ENCODE measurements around the gene GLYATL3. TPM values are rescaled to one million over a fixed set of nuclear protein-coding genes. Genes with fewer than 3 reads are reported as not detected.

The GLYATL3 gene
- total and polyA plus RNA-seq, 7 donors: not detected

DNA sequence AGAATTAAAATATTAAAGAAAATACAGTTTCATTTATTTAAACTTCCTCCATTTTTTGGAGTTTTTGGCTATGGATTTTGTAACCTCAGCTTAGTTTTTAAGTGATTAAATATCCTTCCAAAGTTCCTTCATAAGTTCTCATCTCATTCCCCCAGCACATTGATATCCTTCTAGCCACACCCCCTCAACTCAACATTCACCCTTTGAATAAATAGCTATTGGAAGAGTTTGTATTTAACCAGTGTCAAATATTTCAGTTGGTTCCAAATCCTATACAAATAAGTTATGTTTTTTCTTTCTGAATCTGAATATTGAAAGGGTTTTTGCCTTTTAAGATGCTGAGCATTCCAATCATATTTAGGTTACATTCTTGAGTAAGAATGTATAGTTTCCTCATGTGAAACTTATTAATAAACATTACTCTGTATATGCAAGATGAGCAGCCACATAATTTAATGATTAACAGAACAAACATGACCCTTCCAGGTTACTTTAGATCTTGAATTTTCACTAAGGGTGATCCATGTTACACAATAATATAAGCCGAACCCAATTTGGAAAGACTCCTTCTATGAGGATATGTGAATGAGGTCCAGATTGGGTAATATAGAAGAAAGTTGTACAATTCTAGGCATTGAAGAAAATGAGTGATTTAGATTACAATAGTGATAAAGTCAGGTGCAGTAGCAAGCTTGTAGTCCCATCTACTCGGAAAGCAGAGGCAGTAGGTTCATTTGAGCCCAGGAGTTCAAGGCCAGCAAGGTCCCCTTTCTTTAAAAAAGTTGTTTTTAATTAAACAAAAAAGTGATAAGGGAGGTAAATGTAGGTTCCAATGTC lies 13.6 kb downstream of the GLYATL3 start:
- Histone ChIP-seq H3K36me3 (ENCODE audit: insufficient read depth in 1 of 2, low read depth in 1 of 2) (no peaks in the 10 kb centered on the region), H3K4me3 (no peak overlapping the region), H3K27ac (no peak overlapping the region), H3K27me3 (ENCODE audit: insufficient read depth in 3 of 3, low read length in 2 of 3) (peaks cover 0 to 2% (median 0%) of the 10 kb centered on the region in 3 donors), H3K9me3 (no peaks in the 10 kb centered on the region), H3K4me1 (no peaks in the 10 kb centered on the region)
- ATAC-seq (no peak), DNase-seq (no peak)
- TF ChIP-seq, protein P1, sequence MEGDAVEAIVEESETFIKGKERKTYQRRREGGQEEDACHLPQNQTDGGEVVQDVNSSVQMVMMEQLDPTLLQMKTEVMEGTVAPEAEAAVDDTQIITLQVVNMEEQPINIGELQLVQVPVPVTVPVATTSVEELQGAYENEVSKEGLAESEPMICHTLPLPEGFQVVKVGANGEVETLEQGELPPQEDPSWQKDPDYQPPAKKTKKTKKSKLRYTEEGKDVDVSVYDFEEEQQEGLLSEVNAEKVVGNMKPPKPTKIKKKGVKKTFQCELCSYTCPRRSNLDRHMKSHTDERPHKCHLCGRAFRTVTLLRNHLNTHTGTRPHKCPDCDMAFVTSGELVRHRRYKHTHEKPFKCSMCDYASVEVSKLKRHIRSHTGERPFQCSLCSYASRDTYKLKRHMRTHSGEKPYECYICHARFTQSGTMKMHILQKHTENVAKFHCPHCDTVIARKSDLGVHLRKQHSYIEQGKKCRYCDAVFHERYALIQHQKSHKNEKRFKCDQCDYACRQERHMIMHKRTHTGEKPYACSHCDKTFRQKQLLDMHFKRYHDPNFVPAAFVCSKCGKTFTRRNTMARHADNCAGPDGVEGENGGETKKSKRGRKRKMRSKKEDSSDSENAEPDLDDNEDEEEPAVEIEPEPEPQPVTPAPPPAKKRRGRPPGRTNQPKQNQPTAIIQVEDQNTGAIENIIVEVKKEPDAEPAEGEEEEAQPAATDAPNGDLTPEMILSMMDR (IDR thresholded peaks at IDR 0.05): no peak
- 79 to 85% (median 81%) methylated on average over 2 of the region's 2 CpGs for WGBS, 3 donors
- intact Hi-C loops (cut with DNase I): no loop called here

DNA sequence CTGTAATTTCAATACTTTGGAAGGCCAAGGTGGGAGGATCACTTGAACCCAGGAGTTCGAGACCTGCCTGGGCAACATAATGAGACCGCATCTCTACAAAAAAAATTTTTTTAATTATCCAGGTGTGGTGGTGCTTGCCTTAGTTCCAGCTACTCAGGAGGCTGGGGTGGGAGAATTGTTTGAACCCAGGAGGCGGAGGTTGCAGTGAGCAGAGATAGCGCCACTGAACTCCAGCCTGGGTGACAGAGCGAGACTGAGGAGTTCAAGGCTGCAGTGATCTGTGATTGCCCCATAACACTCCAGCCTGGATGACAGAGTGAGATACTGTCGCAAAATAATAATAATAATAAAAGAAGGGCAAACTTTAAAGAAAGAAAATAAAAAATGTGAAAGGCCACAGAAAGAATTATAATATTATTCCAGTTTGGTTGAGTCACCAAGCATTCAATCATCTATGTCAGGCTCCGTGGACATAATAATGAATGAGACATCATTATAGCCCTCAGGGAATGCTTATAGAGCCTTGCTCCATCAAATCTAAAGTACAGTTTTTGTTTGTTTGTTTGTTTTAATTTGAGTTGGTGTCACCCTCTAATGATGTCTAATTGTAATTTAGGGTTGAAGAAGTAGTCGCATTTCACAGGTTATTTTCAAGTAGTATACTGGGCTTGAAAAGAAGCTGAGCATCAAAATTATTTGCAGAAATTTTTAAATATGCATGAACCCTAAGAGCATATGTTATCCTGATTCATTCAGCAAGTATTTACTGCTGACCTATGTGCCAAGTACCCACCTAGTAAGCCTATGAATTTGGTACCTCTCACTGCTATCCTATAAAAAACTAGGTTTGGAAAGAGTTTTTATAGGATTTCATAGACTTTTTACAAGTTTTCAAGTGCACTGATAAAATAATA lies 15.1 kb downstream of the GLYATL3 start:
- Histone ChIP-seq H3K27ac (no peak overlapping the region), H3K36me3 (ENCODE audit: insufficient read depth in 1 of 2, low read depth in 1 of 2) (no peaks in the 10 kb centered on the region), H3K4me1 (no peaks in the 10 kb centered on the region), H3K4me3 (no peak overlapping the region), H3K27me3 (ENCODE audit: insufficient read depth in 3 of 3, low read length in 2 of 3) (peaks cover 0 to 2% (median 0%) of the 10 kb centered on the region in 3 donors), H3K9me3 (no peaks in the 10 kb centered on the region)
- 72 to 77% (median 73%) methylated on average over 8 of the region's 8 CpGs for WGBS, 3 donors
- DNase-seq (no peak), ATAC-seq (no peak)
- intact Hi-C loops (cut with DNase I): no loop called here
- TF ChIP-seq, protein P1 (IDR thresholded peaks at IDR 0.05): no peak

DNA sequence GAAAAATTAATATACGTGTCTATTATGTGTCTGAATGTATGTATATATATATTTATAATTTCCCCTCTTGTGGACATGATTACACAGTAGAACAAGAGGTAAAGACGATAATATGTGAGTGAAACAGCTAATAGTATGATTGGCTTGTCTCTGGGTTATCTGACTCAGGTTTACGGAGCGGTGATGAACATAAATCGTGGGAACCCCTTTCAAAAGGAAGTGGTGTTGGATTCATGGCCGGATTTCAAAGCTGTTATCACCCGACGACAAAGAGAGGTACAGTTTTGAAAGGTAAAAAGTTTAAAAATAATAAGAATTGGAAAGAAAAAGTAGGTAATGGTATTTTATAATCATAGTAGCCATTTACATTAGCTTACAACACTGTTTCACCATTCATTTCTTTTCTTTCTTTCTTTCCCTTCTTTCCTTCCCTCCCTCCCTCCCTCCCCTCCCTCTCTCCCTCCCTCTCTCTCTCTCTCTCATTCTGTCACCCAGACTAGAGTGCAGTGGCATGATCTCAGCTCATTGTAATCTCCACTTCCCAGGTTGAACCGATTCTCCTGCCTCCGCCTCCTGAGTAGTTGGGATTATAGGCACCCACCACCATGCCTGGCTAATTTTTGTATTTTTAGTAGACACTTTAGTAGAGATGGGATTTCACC lies 15.9 kb downstream of the GLYATL3 start:
- WGBS, 3 donors: 76 to 77% (median 77%) methylated on average over 10 of the region's 10 CpGs
- H3K4me1 ChIP-seq: no peaks in the 10 kb centered on the region
- intact Hi-C loops (cut with DNase I): no loop called here
- no peaks in the 10 kb centered on the region for H3K36me3 ChIP-seq (ENCODE audit: insufficient read depth in 1 of 2, low read depth in 1 of 2)
- TF ChIP-seq, protein P1 (IDR thresholded peaks at IDR 0.05): no peak
- H3K27me3 ChIP-seq (ENCODE audit: insufficient read depth in 3 of 3, low read length in 2 of 3): peaks cover 0 to 2% (median 0%) of the 10 kb centered on the region in 3 donors
- DNase-seq: no peak
- H3K4me3 ChIP-seq: no peak overlapping the region
- H3K9me3 ChIP-seq: no peaks in the 10 kb centered on the region
- H3K27ac ChIP-seq: no peak overlapping the region
- ATAC-seq: no peak

DNA sequence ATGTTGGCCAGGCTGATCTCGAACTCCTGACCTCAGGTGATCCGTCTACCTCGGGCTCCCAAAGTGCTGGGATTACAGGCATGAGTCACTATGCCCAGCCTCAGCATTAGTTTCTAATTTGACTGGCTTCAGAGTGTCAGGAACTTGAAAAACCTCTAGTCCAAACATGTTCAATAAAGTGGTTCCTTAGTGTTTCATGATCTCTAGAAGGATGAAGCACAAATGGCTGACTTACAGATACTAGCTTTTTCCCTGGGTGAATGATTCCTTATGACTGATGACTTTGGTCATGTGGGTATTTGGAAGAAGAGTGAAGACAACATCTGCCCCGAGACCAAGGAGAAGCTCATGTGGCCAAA lies 16.4 kb downstream of the GLYATL3 start:
- Histone ChIP-seq H3K36me3 (ENCODE audit: insufficient read depth in 1 of 2, low read depth in 1 of 2) (no peaks in the 10 kb centered on the region), H3K27ac (no peak overlapping the region), H3K27me3 (ENCODE audit: insufficient read depth in 3 of 3, low read length in 2 of 3) (peaks cover 0 to 2% (median 0%) of the 10 kb centered on the region in 3 donors), H3K9me3 (no peaks in the 10 kb centered on the region), H3K4me3 (no peak overlapping the region), H3K4me1 (no peaks in the 10 kb centered on the region)
- no peak for ATAC-seq
- WGBS, 3 donors: 77 to 82% (median 79%) methylated on average over 4 of the region's 4 CpGs
- TF ChIP-seq, protein P1 (IDR thresholded peaks at IDR 0.05): no peak
- no peak for DNase-seq
- intact Hi-C loops (cut with DNase I): no loop called here
